Effector memory CD8-positive, alpha-beta T cell (primary cell): ENCODE results near the gene CFAP45.
A peak's percentile ranks its signal among the peaks of the same experiment; 100 is the strongest.

Source experiments
- ATAC-seq: fragments of 150-1000 bp; cut with Tn5 transposase; replicated peaks from 2 replicates; pipeline ENCODE4 v1.10.0; 2021; ENCODE audit warnings: mild to moderate bottlenecking, moderate library complexity
- DNase-seq, 3 experiments: peaks; one replicate each; pipeline ENCODE4 v3.0.0; 2021
- H3K27ac Mint-ChIP-seq, 2 donors: one replicate each; pipeline ENCODE4 v1.8.0; 2022; ENCODE audit warnings: mild to moderate bottlenecking in 2 of 2, mixed read lengths in 2 of 2, moderate library complexity in 2 of 2
- H3K27me3 Mint-ChIP-seq, 2 donors: one replicate each; pipeline ENCODE4 v1.8.0; 2022; ENCODE audit warnings: mixed read lengths in 2 of 2
- H3K36me3 Mint-ChIP-seq: one replicate; pipeline ENCODE4 v1.8.0; 2022; ENCODE audit warnings: mild to moderate bottlenecking, moderate library complexity, mixed read lengths; ENCODE audit not compliant: insufficient read depth
- H3K4me1 Mint-ChIP-seq, 2 donors: one replicate each; pipeline ENCODE4 v1.8.0; 2022; ENCODE audit warnings: low read depth in 2 of 2, mixed read lengths in 2 of 2
- H3K4me3 Mint-ChIP-seq, 2 donors: one replicate each; pipeline ENCODE4 v1.8.0; 2022; ENCODE audit warnings: mild to moderate bottlenecking in 2 of 2, mixed read lengths in 2 of 2, moderate library complexity in 2 of 2
- H3K9me3 Mint-ChIP-seq, 2 donors: one replicate each; pipeline ENCODE4 v1.8.0; 2022; ENCODE audit warnings: mixed read lengths in 2 of 2

CFAP45 gene

DNA sequence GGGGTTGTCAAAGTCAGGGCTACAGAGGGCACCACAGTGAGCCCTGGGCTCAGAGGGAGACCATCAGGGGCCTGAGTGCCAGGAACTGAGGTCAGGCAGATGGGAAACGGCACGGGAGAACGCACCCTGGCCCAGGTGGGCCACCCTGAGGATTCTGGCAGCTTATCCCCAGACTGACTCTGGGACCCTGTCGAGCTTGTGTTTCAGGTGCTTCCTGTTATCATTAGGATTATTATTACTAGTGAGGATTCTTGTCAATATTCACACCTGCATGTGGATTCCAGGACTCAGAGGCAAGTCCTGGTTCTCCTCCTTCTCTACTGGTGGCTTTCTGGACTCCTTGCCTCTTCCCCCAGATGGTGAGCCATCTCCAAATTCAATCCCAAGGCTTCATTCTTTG lies 52.7 kb downstream of the CFAP45 start:
- peaks cover 16 to 43% of the 10 kb centered on the region in 2 donors for H3K4me1 Mint-ChIP-seq
- H3K36me3 Mint-ChIP-seq: no peaks in the 10 kb centered on the region
- H3K9me3 Mint-ChIP-seq: no peaks in the 10 kb centered on the region
- no peak for ATAC-seq
- DNase-seq: no peak
- no peaks in the 10 kb centered on the region for H3K27me3 Mint-ChIP-seq
- no peak overlapping the region for H3K4me3 Mint-ChIP-seq
- peak overlapping the region in 1 of 2 donors; percentile 1 for H3K27ac Mint-ChIP-seq

GRCh38 chr1:159845751-159846629 lies 54.0 kb downstream of the CFAP45 start:
- peaks cover 9 to 40% of the 10 kb centered on the region in 2 donors for H3K4me1 Mint-ChIP-seq
- no peaks in the 10 kb centered on the region for H3K36me3 Mint-ChIP-seq
- H3K9me3 Mint-ChIP-seq: no peaks in the 10 kb centered on the region
- DNase-seq: no peak
- no peak overlapping the region for H3K4me3 Mint-ChIP-seq
- H3K27ac Mint-ChIP-seq: no peak overlapping the region
- H3K27me3 Mint-ChIP-seq: no peaks in the 10 kb centered on the region
- ATAC-seq: no peak

DNA sequence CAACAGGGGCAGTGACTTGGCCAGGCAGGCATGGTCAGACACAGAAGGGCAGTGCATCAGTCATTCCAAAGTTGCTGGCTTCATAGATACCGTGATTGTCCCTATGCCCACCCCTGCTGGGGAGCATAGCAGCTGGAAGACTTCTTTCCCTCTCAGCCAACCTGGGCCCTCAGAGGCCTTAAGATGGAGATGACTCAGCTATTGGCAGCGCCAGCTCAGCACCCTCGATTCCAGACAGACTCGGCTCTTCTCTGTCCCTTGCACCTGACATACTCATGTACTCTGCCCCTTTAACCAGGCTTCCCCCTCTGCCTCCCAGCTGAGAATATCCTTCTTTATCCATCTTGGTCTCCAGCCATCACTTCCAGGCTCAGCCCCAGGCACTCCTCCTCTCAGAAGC lies 56.5 kb downstream of the CFAP45 start:
- no peaks in the 10 kb centered on the region for H3K36me3 Mint-ChIP-seq
- H3K27ac Mint-ChIP-seq: no peak overlapping the region
- ATAC-seq (no peak), DNase-seq (no peak)
- H3K9me3 Mint-ChIP-seq: no peaks in the 10 kb centered on the region
- no peaks in the 10 kb centered on the region for H3K27me3 Mint-ChIP-seq
- H3K4me3 Mint-ChIP-seq: no peak overlapping the region
- peaks cover 10 to 26% of the 10 kb centered on the region in 2 donors for H3K4me1 Mint-ChIP-seq

GRCh38 chr1:159841749-159842148 lies 58.2 kb downstream of the CFAP45 start:
- Mint-ChIP-seq H3K4me3 (no peak overlapping the region), H3K9me3 (no peaks in the 10 kb centered on the region), H3K27ac (no peak overlapping the region), H3K36me3 (no peaks in the 10 kb centered on the region), H3K4me1 (peaks cover 7 to 26% of the 10 kb centered on the region in 2 donors), H3K27me3 (no peaks in the 10 kb centered on the region)
- ATAC-seq (no peak), DNase-seq (no peak)

DNA sequence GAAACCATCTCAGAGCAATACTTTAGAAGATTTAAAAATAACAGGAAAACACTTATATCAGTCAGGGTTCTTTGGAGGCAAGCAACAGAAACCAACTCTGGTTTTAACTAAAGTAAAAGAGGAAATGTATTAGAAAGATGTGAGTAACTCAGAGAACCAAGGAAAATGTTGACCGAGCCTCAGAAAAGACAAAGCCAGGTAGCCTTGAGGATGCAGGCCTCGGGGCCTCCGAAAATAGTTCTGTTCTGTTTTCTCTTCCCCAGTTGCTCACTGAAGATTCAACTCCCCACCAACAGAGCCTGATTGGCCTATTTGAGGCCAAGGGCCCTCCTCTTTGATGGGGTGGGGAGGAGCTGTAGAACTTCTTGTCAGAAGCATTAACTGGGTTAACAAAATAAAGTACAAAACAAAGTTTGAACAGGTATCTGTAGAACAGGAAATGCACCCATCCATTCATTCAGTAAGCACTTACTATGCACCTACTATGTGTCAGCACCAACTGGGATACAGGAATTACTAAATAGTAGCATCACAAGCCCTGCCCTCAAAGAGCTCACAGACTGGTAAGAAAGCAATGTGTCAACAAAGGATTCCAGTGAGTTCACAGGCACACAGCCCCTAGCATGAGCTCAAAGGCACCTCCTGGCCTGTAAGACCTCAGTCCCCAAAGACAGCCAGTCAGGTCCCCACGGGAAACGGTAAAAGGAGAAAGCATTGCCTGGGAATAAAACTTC lies 60.7 kb downstream of the CFAP45 start:
- DNase-seq: no peak
- no peaks in the 10 kb centered on the region for H3K27me3 Mint-ChIP-seq
- no peaks in the 10 kb centered on the region for H3K9me3 Mint-ChIP-seq
- no peak overlapping the region for H3K4me3 Mint-ChIP-seq
- no peaks in the 10 kb centered on the region for H3K36me3 Mint-ChIP-seq
- H3K27ac Mint-ChIP-seq: no peak overlapping the region
- peaks cover 7 to 33% of the 10 kb centered on the region in 2 donors for H3K4me1 Mint-ChIP-seq
- ATAC-seq: no peak

GRCh38 chr1:159838715-159839114 lies 61.2 kb downstream of the CFAP45 start:
- no peak for ATAC-seq
- no peak overlapping the region for H3K4me3 Mint-ChIP-seq
- no peaks in the 10 kb centered on the region for H3K9me3 Mint-ChIP-seq
- H3K27me3 Mint-ChIP-seq: no peaks in the 10 kb centered on the region
- no peak for DNase-seq
- H3K36me3 Mint-ChIP-seq: no peaks in the 10 kb centered on the region
- H3K27ac Mint-ChIP-seq: no peak overlapping the region
- H3K4me1 Mint-ChIP-seq: peaks cover 6 to 34% of the 10 kb centered on the region in 2 donors

GRCh38 chr1:159835862-159836525 lies 64.0 kb downstream of the CFAP45 start:
- Mint-ChIP-seq H3K4me1 (peaks cover 10 to 31% of the 10 kb centered on the region in 2 donors), H3K9me3 (no peaks in the 10 kb centered on the region), H3K36me3 (no peaks in the 10 kb centered on the region), H3K4me3 (no peak overlapping the region), H3K27me3 (no peaks in the 10 kb centered on the region), H3K27ac (no peak overlapping the region)
- no peak for DNase-seq
- no peak for ATAC-seq

GRCh38 chr1:159835356-159835755 lies 64.6 kb downstream of the CFAP45 start:
- ATAC-seq: no peak
- H3K27ac Mint-ChIP-seq: no peak overlapping the region

DNA sequence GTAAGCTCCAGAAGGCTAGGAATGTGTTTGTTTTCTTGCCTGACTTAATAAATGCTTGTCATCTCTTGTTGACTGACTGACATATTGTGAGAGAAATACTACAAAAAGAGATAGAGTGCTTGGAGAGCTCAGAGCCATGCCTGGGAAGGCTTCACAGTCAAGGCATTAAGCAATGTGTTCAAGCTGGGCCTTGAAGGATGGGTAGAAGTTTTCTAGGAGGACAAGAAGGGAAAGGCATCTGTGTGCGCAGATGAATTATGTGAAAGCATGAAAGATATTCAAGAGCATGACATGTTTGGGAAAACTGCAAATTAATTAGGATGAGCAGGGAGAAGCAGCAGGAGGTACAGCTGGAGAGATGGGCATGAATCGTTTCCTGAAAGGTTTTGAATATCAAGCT lies 67.7 kb downstream of the CFAP45 start:
- Mint-ChIP-seq H3K4me1 (peaks cover 36 to 58% of the 10 kb centered on the region in 2 donors), H3K36me3 (peaks cover 12% of the 10 kb centered on the region), H3K9me3 (peaks cover 0 to 5% of the 10 kb centered on the region in 2 donors), H3K4me3 (no peak overlapping the region), H3K27me3 (no peaks in the 10 kb centered on the region), H3K27ac (no peak overlapping the region)
- ATAC-seq (no peak), DNase-seq (no peak)

More at GRCh38 chr1:159835356-159835755, 64.6 kb downstream of the CFAP45 start:
- no peaks in the 10 kb centered on the region for H3K9me3 Mint-ChIP-seq
- H3K4me3 Mint-ChIP-seq: no peak overlapping the region
- H3K36me3 Mint-ChIP-seq: peaks cover 3% of the 10 kb centered on the region
- no peak for DNase-seq
- H3K4me1 Mint-ChIP-seq: peaks cover 11 to 30% of the 10 kb centered on the region in 2 donors
- no peaks in the 10 kb centered on the region for H3K27me3 Mint-ChIP-seq

DNA sequence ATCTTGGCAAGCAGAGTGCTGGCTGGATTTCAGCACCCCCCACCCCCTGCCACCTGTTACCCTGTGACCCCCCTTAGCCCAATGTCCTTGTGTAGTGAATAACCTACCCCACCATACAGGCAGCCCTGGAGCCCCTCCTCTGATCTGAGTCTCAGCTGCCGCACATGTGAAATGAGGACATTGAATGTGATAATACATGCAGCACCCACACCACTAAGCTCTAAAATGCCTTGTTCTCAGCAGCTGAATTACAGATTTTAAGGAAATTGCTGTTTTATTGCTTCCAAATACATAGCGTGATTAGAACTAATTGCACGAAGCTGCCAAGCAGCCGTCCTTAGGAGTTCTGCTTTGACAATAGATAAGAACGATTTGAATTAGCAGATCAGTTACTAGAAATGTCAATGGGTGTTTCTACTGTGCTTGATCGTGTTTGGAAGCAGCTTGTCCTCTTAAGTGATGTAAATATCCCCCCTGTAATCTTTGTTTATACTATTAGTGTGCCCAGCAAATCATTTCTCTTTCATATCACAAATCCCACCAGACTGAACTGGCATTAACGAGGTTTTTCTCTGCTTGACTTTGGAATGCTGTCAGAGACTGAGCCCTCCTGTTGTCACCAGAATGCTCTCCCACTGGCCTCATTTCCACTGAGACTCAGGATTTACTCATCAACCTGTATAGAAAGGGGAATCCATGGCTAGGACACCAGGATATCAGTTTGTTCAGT lies 68.4 kb downstream of the CFAP45 start:
- Mint-ChIP-seq H3K27ac (no peak overlapping the region), H3K4me3 (no peak overlapping the region), H3K27me3 (no peaks in the 10 kb centered on the region), H3K9me3 (peaks cover 0 to 5% of the 10 kb centered on the region in 2 donors), H3K4me1 (peaks cover 43 to 61% of the 10 kb centered on the region in 2 donors), H3K36me3 (peaks cover 19% of the 10 kb centered on the region)
- no peak for DNase-seq
- no peak for ATAC-seq

DNA sequence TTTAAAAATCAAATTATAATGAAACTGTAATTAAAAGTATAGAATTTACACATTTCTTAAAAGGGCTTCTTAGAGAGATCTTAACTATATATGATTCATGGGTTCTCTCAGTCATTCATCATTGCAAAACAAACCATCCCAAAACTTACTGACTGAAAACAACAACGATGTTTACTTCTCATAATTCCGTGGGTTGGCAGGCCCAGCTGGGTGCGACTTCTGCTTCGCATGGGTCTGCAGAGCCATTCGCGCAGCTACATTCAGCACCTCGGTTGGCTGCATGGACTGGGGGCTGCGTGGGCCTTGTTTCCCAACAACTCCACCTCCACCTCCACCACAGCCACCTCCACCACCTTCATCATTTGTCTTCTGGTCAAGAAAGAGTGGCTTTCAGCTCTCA lies 69.2 kb downstream of the CFAP45 start:
- peaks cover 52 to 66% of the 10 kb centered on the region in 2 donors for H3K4me1 Mint-ChIP-seq
- H3K9me3 Mint-ChIP-seq: peaks cover 0 to 5% of the 10 kb centered on the region in 2 donors
- H3K27me3 Mint-ChIP-seq: no peaks in the 10 kb centered on the region
- peaks cover 25% of the 10 kb centered on the region for H3K36me3 Mint-ChIP-seq
- peak overlapping the region in 1 of 2 donors; percentile 75 for H3K4me3 Mint-ChIP-seq
- DNase-seq (no peak), ATAC-seq (no peak)
- no peak overlapping the region for H3K27ac Mint-ChIP-seq

DNA sequence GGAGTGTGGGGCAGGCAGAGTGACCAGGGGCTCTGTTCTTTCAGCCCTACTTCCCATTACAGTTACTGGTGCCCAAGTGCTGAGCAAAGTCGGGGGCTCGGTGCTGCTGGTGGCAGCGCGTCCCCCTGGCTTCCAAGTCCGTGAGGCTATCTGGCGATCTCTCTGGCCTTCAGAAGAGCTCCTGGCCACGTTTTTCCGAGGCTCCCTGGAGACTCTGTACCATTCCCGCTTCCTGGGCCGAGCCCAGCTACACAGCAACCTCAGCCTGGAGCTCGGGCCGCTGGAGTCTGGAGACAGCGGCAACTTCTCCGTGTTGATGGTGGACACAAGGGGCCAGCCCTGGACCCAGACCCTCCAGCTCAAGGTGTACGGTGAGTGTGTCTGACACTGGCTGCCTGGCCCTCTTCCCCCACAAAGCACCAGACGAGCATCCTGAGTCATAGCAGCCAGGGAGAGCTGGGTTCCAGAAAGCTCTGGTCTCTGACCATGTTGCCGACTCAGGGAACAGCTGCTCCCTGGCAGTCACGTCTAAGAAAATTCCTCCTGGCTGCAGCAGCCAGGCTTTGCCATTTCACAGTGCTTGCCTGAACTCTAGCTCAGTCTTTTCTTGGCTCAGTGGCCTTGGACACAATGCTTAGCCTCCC lies 70.0 kb downstream of the CFAP45 start:
- H3K4me3 Mint-ChIP-seq: peak overlapping the region; percentile 45 to 75
- peaks cover 59 to 67% of the 10 kb centered on the region in 2 donors for H3K4me1 Mint-ChIP-seq
- H3K27ac Mint-ChIP-seq: peak overlapping the region in 1 of 2 donors; percentile 64
- DNase-seq (no peak), ATAC-seq (no peak)
- no peaks in the 10 kb centered on the region for H3K27me3 Mint-ChIP-seq
- peaks cover 26% of the 10 kb centered on the region for H3K36me3 Mint-ChIP-seq
- H3K9me3 Mint-ChIP-seq: peaks cover 0 to 5% of the 10 kb centered on the region in 2 donors
